Spleen (tissue), 11 donors: ENCODE measurements around the gene PTPN22. TPM values are rescaled to one million over a fixed set of nuclear protein-coding genes. Genes with fewer than 3 reads are reported as not detected.
A peak's percentile ranks its signal among the peaks of the same experiment; 100 is the strongest.

ENCODE experiments used
- DNase-seq: peaks from one replicate; pipeline ENCODE4 v3.0.0-alpha.2; 2020
- H3K27ac ChIP-seq, 8 donors: fragments of 200-600 bp; sonication (generic) in 7 of 8; 1 replicate in 4 of 8; 2 replicates in 4 of 8; pipeline versions ENCODE4 v1.5.0 to v1.8.0; 2016 to 2021; ENCODE audit warnings: inconsistent platforms in 4 of 8, mild to moderate bottlenecking in 4 of 8, moderate library complexity in 1 of 8
- H3K27me3 ChIP-seq, 7 donors: fragments of 200-600 bp; sonication (generic) in 6 of 7; replicated peaks in 1 of 7; 1 replicate in 4 of 7; 2 replicates in 3 of 7; pipeline versions ENCODE4 v1.5.0 to v1.8.0; 2016 to 2021; ENCODE audit warnings: inconsistent platforms in 3 of 7, mild to moderate bottlenecking in 1 of 7
- H3K36me3 ChIP-seq, 6 donors: fragments of 200-600 bp; sonication (generic) in 5 of 6; 1 replicate in 4 of 6; 2 replicates in 2 of 6; pipeline versions ENCODE4 v1.5.0 to v1.8.0; 2016 to 2021; ENCODE audit warnings: inconsistent platforms in 2 of 6
- H3K4me1 ChIP-seq, 6 donors: fragments of 200-600 bp; sonication (generic) in 5 of 6; 1 replicate in 3 of 6; 2 replicates in 3 of 6; pipeline versions ENCODE4 v1.5.0 to v1.8.0; 2016 to 2021; ENCODE audit warnings: inconsistent platforms in 3 of 6
- H3K4me3 ChIP-seq, 8 donors: fragments of 200-600 bp; sonication (generic) in 7 of 8; 1 replicate in 4 of 8; 2 replicates in 4 of 8; pipeline versions ENCODE4 v1.5.0 to v1.8.0; 2016 to 2021; ENCODE audit warnings: inconsistent platforms in 4 of 8, mild to moderate bottlenecking in 4 of 8, moderate library complexity in 2 of 8
- H3K9me3 ChIP-seq, 8 donors: fragments of 200-600 bp; sonication (generic) in 7 of 8; 1 replicate in 4 of 8; 2 replicates in 4 of 8; pipeline versions ENCODE4 v1.5.0 to v1.8.0; 2016 to 2021; ENCODE audit warnings: inconsistent platforms in 4 of 8
- CTCF ChIP-seq, 11 experiments: fragments of 200-600 bp in 7 of 11; fragments of 450-650 bp in 4 of 11; sonication (generic) in 4 of 11; IDR thresholded peaks in 8 of 11; conservative IDR thresholded peaks in 3 of 11; 1 replicate in 7 of 11; 2 replicates in 4 of 11; pipeline versions ENCODE4 v1.4.0 to v1.8.0; 2016 to 2021; ENCODE audit warnings: antibody characterized with exemption in 11 of 11, inconsistent platforms in 4 of 11, mild to moderate bottlenecking in 1 of 11
- POLR2A ChIP-seq, 3 donors: fragments of 450-650 bp; IDR thresholded peaks; one replicate each; pipeline ENCODE4 v1.5.1; 2017; ENCODE audit warnings: antibody characterized with exemption in 3 of 3, mild to moderate bottlenecking in 1 of 3
- POLR2AphosphoS5 ChIP-seq, 3 donors: sonication (generic); formaldehyde crosslinking; IDR thresholded peaks; one replicate each; pipeline ENCODE4 v1.5.1; 2017; ENCODE audit warnings: antibody characterized with exemption in 3 of 3
- WGBS, 5 donors: extraction: QIAGEN DNeasy Blood & Tissue Kit in 3 of 5; methylation state at CpG; one replicate each; pipeline versions ENCODE4 v1.1.5 to v1.1.7; 2013 to 2018; 5-methylcytosine and 5-hydroxymethylcytosine counted together
- intact Hi-C: fragments of 100-400 bp; cut with DNase I; formaldehyde crosslinking; loops from one replicate; pipeline ENCODE4 v1.15.0; 2023; ENCODE audit warnings: low total_unique reads
- polyA plus RNA-seq, 3 donors: library from polyadenylated mRNA; stranded (reverse); fragments of 200-250 nt; gene quantifications; one replicate each; pipeline ENCODE4 v1.2.1, GENCODE V29; 2013
- total RNA-seq, 7 donors: library from RNA; depleted of rRNA in 3 of 7; stranded (reverse); fragments of >200 nt in 3 of 7; fragmentation: NEBNext Ultra II Directional in 4 of 7; extraction: Animal tissue kit (Norgen Biotek cat#: 25700) in 4 of 7; gene quantifications; one replicate each; pipeline versions ENCODE4 v1.1.0 to v1.2.1, GENCODE V29; 2016 to 2021
- donor health status: healthy with polysubstance abuse.
- donor health status: DM: no; HTN: no; CAD: no; lungs with moderate emphysema.
- donor health status: DM: no; HTN: no; CAD: no.
- donor health status: Bipolar disorder and iron deficiency.
- donor health status: healthy.
- donor health status: DM: no; HTN: no; CAD: no.
- donor health status: DM: yes; HTN: yes; CAD: no.

PTPN22 gene
- total and polyA plus RNA-seq, 10 donors: 10.4 to 42.9 (median 25.4) TPM

- Histone ChIP-seq H3K27me3 (no peaks in the 10 kb centered on the region), H3K9me3 (no peaks in the 10 kb centered on the region), H3K27ac (peak overlapping the region in 1 of 8 donors; percentile 2), H3K4me1 (peaks cover 0 to 23% (median 9%) of the 10 kb centered on the region in 6 donors), H3K4me3 (no peak overlapping the region), H3K36me3 (peaks cover 0 to 79% (median 23%) of the 10 kb centered on the region in 6 donors)
- intact Hi-C loops: loop anchor here (10.0 kb wide), 1 partner anchor 69 kb away; the partner anchor contains the start of genes AP4B1 and DCLRE1B
- DNase-seq: no peak
- 19 to 25% (median 22%) methylated on average over 4 of the region's 4 CpGs for WGBS, 5 donors
- TF ChIP-seq CTCF (IDR thresholded peaks at IDR 0.05 in 8 of 11, conservative IDR thresholded peaks at IDR 0.05 in 3 of 11) (peak in 10 of 11 experiments; percentile 44 to 72 (median 61)), POLR2AphosphoS5 (IDR thresholded peaks at IDR 0.05) (no peak)
Measured at GRCh38 chr1:113835686-113836290, 35.7 kb downstream of the PTPN22 start.

- Histone ChIP-seq H3K9me3 (no peaks in the 10 kb centered on the region), H3K4me1 (peaks cover 0 to 23% (median 9%) of the 10 kb centered on the region in 6 donors), H3K27me3 (no peaks in the 10 kb centered on the region), H3K36me3 (peaks cover 0 to 77% (median 21%) of the 10 kb centered on the region in 6 donors), H3K27ac (no peak overlapping the region), H3K4me3 (no peak overlapping the region)
- TF ChIP-seq POLR2A (IDR thresholded peaks at IDR 0.05): no peak
- no peak for TF ChIP-seq POLR2AphosphoS5 (IDR thresholded peaks at IDR 0.05)
- TF ChIP-seq CTCF (IDR thresholded peaks at IDR 0.05 in 8 of 11, conservative IDR thresholded peaks at IDR 0.05 in 3 of 11): no peak
- intact Hi-C loops: loop anchor here (10.0 kb wide), 1 partner anchor 70 kb away; the partner anchor contains the start of genes AP4B1 and DCLRE1B
- WGBS, 5 donors: 92 to 100% (median 95%) methylated on average over 2 of the region's 2 CpGs
- no peak for DNase-seq
Measured at GRCh38 chr1:113834716-113835115, 36.8 kb downstream of the PTPN22 start.

GRCh38 chr1:113830039-113830438, 41.5 kb downstream of the PTPN22 start:
- intact Hi-C loops: loop anchor here (10.0 kb wide), 1 partner anchor 75 kb away; the partner anchor contains the start of genes AP4B1 and DCLRE1B
- no peak overlapping the region for H3K27ac ChIP-seq

More at GRCh38 chr1:113830039-113830438, 41.5 kb downstream of the PTPN22 start:
- peaks cover 0 to 98% (median 16%) of the 10 kb centered on the region in 6 donors for H3K36me3 ChIP-seq
- peaks cover 0 to 4% (median 0%) of the 10 kb centered on the region in 6 donors for H3K4me1 ChIP-seq
- no peaks in the 10 kb centered on the region for H3K9me3 ChIP-seq
- no peak for TF ChIP-seq CTCF (IDR thresholded peaks at IDR 0.05 in 8 of 11, conservative IDR thresholded peaks at IDR 0.05 in 3 of 11)
- no peak for TF ChIP-seq POLR2A (IDR thresholded peaks at IDR 0.05)
- no peak for TF ChIP-seq POLR2AphosphoS5 (IDR thresholded peaks at IDR 0.05)
- DNase-seq: no peak
- WGBS, 5 donors: 82 to 87% (median 85%) methylated on average over 3 of the region's 3 CpGs
- no peaks in the 10 kb centered on the region for H3K27me3 ChIP-seq
- no peak overlapping the region for H3K4me3 ChIP-seq
